Prostate gland (tissue), 2 donors: Measurements from ENCODE around the gene AHNAK.

Experiments used
- POLR2A ChIP-seq: fragments of 450-650 bp; IDR thresholded peaks from one replicate; pipeline ENCODE4 v1.6.1; 2016; ENCODE audit warnings: antibody characterized with exemption, mild to moderate bottlenecking
- TF ChIP-seq, protein P1 (sequence below), 4 experiments: fragments of 200-600 bp in 2 of 4; fragments of 450-650 bp in 2 of 4; sonication (generic) in 2 of 4; IDR thresholded peaks; 1 replicate in 3 of 4; 2 replicates in 1 of 4; pipeline ENCODE4 v1.5.1; 2016 to 2019; ENCODE audit warnings: antibody characterized with exemption in 4 of 4, mild to moderate bottlenecking in 2 of 4, moderate library complexity in 2 of 4

GRCh38 chr11:62573592-62574362, 27.2 kb upstream of the AHNAK start, which contains the start of gene EEF1G:
- TF ChIP-seq POLR2A = peak; percentile 94
- TF ChIP-seq, protein P1, sequence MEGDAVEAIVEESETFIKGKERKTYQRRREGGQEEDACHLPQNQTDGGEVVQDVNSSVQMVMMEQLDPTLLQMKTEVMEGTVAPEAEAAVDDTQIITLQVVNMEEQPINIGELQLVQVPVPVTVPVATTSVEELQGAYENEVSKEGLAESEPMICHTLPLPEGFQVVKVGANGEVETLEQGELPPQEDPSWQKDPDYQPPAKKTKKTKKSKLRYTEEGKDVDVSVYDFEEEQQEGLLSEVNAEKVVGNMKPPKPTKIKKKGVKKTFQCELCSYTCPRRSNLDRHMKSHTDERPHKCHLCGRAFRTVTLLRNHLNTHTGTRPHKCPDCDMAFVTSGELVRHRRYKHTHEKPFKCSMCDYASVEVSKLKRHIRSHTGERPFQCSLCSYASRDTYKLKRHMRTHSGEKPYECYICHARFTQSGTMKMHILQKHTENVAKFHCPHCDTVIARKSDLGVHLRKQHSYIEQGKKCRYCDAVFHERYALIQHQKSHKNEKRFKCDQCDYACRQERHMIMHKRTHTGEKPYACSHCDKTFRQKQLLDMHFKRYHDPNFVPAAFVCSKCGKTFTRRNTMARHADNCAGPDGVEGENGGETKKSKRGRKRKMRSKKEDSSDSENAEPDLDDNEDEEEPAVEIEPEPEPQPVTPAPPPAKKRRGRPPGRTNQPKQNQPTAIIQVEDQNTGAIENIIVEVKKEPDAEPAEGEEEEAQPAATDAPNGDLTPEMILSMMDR (IDR thresholded peaks at IDR 0.05) = peak in 1 of 4 experiments; percentile 17
